Uterus (tissue), 4 donors: ENCODE results near the gene ATG4B. TPM values are rescaled to one million over a fixed set of nuclear protein-coding genes. Genes with fewer than 3 reads are reported as not detected.
A peak's percentile ranks its signal among the peaks of the same experiment; 100 is the strongest.

Experiments used
- DNase-seq, 2 donors: peaks; one replicate each; pipeline ENCODE4 v3.0.0-alpha.2; 2019 to 2020
- H3K27ac ChIP-seq, 2 donors: fragments of 200-600 bp; sonication (generic); 1 replicate in 1 of 2; 2 replicates in 1 of 2; pipeline ENCODE4 v1.5.1; 2016 to 2018
- H3K27me3 ChIP-seq, 2 donors: fragments of 200-600 bp; sonication (generic); one replicate each; pipeline ENCODE4 v1.5.1; 2018 to 2019; ENCODE audit warnings: control low read depth in 1 of 2
- H3K36me3 ChIP-seq, 2 donors: fragments of 200-600 bp; sonication (generic); one replicate each; pipeline ENCODE4 v1.5.1; 2019; ENCODE audit warnings: control low read depth in 1 of 2
- H3K4me1 ChIP-seq, 2 donors: fragments of 200-600 bp; sonication (generic); one replicate each; pipeline ENCODE4 v1.5.1; 2018 to 2019; ENCODE audit warnings: control low read depth in 1 of 2
- H3K4me3 ChIP-seq, 2 donors: fragments of 200-600 bp; sonication (generic); 1 replicate in 1 of 2; 2 replicates in 1 of 2; pipeline ENCODE4 v1.5.1; 2018 to 2019; ENCODE audit warnings: mild to moderate bottlenecking in 1 of 2
- H3K9me3 ChIP-seq, 2 donors: fragments of 200-600 bp; sonication (generic); one replicate each; pipeline ENCODE4 v1.5.1; 2019; ENCODE audit warnings: control low read depth in 1 of 2
- CTCF ChIP-seq, 4 experiments: fragments of 200-600 bp in 2 of 4; fragments of 450-650 bp in 2 of 4; sonication (generic) in 2 of 4; IDR thresholded peaks; one replicate each; pipeline ENCODE4 v1.5.1; 2016 to 2019; ENCODE audit warnings: antibody characterized with exemption in 4 of 4, mild to moderate bottlenecking in 2 of 4, moderate library complexity in 1 of 4
- POLR2A ChIP-seq, 2 donors: fragments of 450-650 bp; IDR thresholded peaks; one replicate each; pipeline ENCODE4 v1.6.1; 2016; ENCODE audit warnings: antibody characterized with exemption in 2 of 2, mild to moderate bottlenecking in 1 of 2, moderate library complexity in 1 of 2
- intact Hi-C: fragments of 100-400 bp; cut with DNase I; formaldehyde crosslinking; loops from one replicate; pipeline ENCODE4 v1.15.1; 2023; ENCODE audit warnings: low total_unique reads
- total RNA-seq, 4 donors: library from RNA; depleted of rRNA in 3 of 4; stranded (reverse); fragments of >200 nt in 3 of 4; gene quantifications; one replicate each; pipeline versions ENCODE4 v1.1.0 to v1.2.4, GENCODE V29; 2014 to 2023
- donor health status: DM: yes; HTN: yes; CAD: no.

ATG4B gene
- total RNA-seq, 4 donors from 2014 or later: 14.4 to 99.8 (median 56.7) TPM

- Histone ChIP-seq H3K27me3 (no peaks in the 10 kb centered on the region), H3K9me3 (no peaks in the 10 kb centered on the region), H3K36me3 (no peaks in the 10 kb centered on the region), H3K27ac (peak overlapping the region; percentile 91 to 98), H3K4me3 (peak overlapping the region; percentile 41 to 80), H3K4me1 (peaks cover 0 to 6% of the 10 kb centered on the region in 2 donors)
- intact Hi-C loops: no loop called here
- DNase-seq: peak; percentile 81 to 83
- TF ChIP-seq CTCF (IDR thresholded peaks at IDR 0.05): peak; percentile 4 to 56 (median 32)
- no peak for TF ChIP-seq POLR2A (IDR thresholded peaks at IDR 0.05)
Observed at GRCh38 chr2:241702155-241703031, 64.9 kb downstream of the ATG4B start.

- intact Hi-C loops: no loop called here
- TF ChIP-seq CTCF (IDR thresholded peaks at IDR 0.05) (no peak), POLR2A (IDR thresholded peaks at IDR 0.05) (no peak)
- H3K4me3 ChIP-seq: peak overlapping the region; percentile 39 to 80
- H3K36me3 ChIP-seq: no peaks in the 10 kb centered on the region
- no peaks in the 10 kb centered on the region for H3K27me3 ChIP-seq
- no peaks in the 10 kb centered on the region for H3K9me3 ChIP-seq
- no peak for DNase-seq
- peak overlapping the region; percentile 29 to 91 for H3K27ac ChIP-seq
- peaks cover 0 to 6% of the 10 kb centered on the region in 2 donors for H3K4me1 ChIP-seq
Observed at GRCh38 chr2:241703032-241703604, 65.6 kb downstream of the ATG4B start.

GRCh38 chr2:241706537-241706936 is 69.0 kb downstream of the ATG4B start:
- intact Hi-C loops: no loop called here
- no peaks in the 10 kb centered on the region for H3K36me3 ChIP-seq
- no peaks in the 10 kb centered on the region for H3K4me1 ChIP-seq

GRCh38 chr2:241708879-241709278 is 71.4 kb downstream of the ATG4B start:
- TF ChIP-seq POLR2A (IDR thresholded peaks at IDR 0.05) (no peak), CTCF (IDR thresholded peaks at IDR 0.05) (no peak)
- Histone ChIP-seq H3K27me3 (no peaks in the 10 kb centered on the region), H3K9me3 (no peaks in the 10 kb centered on the region), H3K4me3 (no peak overlapping the region), H3K27ac (no peak overlapping the region), H3K36me3 (no peaks in the 10 kb centered on the region), H3K4me1 (no peaks in the 10 kb centered on the region)
- intact Hi-C loops: no loop called here
- DNase-seq: no peak

More at GRCh38 chr2:241706537-241706936, 69.0 kb downstream of the ATG4B start:
- H3K9me3 ChIP-seq: no peaks in the 10 kb centered on the region
- H3K4me3 ChIP-seq: no peak overlapping the region
- no peaks in the 10 kb centered on the region for H3K27me3 ChIP-seq
- no peak overlapping the region for H3K27ac ChIP-seq
- TF ChIP-seq CTCF (IDR thresholded peaks at IDR 0.05) (no peak), POLR2A (IDR thresholded peaks at IDR 0.05) (no peak)
- no peak for DNase-seq

GRCh38 chr2:241719093-241719492 is 81.6 kb downstream of the ATG4B start:
- H3K36me3 ChIP-seq: no peaks in the 10 kb centered on the region
- no peak overlapping the region for H3K27ac ChIP-seq
- DNase-seq: no peak
- no peaks in the 10 kb centered on the region for H3K9me3 ChIP-seq
- intact Hi-C loops: no loop called here
- H3K27me3 ChIP-seq: no peaks in the 10 kb centered on the region
- H3K4me1 ChIP-seq: no peaks in the 10 kb centered on the region
- H3K4me3 ChIP-seq: no peak overlapping the region
- no peak for TF ChIP-seq POLR2A (IDR thresholded peaks at IDR 0.05)
- no peak for TF ChIP-seq CTCF (IDR thresholded peaks at IDR 0.05)
